Activated naive CD4-positive, alpha-beta T cell treated with Interleukin-2 at 50 U/mL for 16 hours (primary cell): ENCODE data around the gene DDX1.
A peak's percentile ranks its signal among the peaks of the same experiment; 100 is the strongest.

Experiments
- DNase-seq: peaks from one replicate; pipeline ENCODE4 v3.0.0-alpha.2; 2020

Gene DDX1

DNA sequence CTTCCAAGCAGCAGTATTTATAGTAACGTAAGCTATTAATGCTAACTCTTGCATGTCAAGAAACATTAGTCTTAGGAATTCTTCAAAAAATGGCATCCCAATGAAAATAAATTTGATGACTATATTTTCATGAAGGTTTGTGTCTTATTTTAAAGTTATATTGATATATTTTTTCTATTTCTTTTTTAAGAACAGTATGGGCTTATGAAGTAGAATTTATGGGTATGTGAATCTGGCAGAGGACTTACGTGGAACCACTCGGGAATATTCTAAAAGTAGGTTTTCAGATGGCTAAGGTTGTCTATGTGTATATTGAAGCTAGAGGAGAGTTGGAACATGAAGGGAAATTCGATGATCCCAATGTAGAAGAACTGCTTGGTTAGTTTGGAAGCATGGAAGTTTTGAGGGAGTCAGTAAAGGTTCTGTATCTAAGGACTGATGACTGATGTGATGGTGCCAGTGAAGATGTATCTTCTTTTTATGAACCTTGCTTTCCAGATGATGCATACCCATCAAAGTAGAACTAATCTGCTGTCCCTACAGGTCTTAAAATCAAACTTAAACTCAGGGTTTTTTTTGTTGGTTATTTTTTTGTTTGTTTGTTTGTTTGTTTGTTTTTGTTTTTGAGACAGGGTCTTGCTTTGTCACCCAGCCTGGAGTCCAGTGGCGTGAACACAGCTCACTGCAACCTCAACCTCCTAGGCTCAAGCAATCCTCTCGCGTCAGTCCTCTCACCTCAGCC lies 39.5 kb downstream of the DDX1 start:
- DNase-seq: no peak

- no peak for DNase-seq
Observed at GRCh38 chr2:15631883-15632282, 40.2 kb downstream of the DDX1 start.

DNA sequence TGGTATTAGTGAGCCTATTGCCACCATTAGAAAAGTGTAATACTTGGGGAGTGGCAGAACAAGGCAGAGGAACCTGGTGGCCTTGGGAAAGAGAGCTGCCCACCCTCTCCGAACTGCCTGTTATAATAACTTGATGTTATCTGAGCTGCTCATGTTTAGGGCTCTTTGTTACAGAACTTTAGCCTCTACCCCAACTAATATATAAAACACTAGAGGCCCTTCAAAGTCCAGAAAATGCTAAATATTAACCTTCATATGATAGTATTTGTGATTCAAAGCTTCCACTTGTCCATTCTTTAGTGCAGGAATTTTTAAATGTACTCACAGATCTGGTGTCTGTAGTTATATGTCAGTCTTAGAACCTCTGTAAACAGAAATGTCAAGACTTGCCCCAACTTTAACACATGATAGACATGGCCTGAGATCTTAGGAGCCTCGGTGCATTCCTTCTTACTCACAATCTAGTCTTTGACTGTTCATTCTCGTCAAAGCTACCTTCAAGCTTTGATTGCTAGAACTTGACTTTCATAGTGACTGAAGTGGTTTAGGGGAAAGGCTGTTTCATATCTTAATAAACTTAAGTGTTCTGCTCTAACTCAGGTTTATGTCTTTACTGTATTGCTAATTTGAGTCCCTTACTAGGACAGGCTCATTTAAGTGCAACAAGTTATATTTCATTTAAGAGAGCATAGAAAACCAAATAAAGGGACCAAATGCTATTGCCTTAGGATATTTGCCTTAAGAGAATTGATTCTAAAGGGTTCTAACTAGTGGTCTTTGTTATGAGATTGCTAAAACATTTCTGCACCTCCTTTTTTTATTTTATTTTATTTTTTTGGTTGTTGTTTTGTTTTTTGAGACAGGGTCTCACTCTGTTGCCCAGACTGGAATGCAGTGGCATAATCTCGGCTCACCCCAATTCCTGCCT lies 41.6 kb downstream of the DDX1 start:
- DNase-seq: no peak

DNA sequence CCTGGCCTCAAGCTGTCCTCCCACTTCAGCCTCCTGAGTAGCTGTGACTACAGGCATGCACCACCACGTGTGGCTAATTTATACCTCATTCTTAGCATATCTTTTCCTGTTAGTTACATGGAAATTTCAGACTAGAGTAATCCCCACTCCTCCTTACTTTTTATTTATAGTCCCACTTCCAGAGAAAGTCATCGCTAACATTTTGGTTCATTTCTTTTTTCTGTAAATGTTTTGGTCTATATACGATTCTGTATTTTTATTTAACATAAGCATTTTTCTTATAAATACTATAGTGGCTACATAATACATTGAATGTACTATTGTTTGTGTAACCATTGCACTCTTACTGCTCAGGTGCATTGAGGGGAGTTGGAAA lies 42.3 kb downstream of the DDX1 start:
- no peak for DNase-seq

GRCh38 chr2:15634846-15635490 lies 43.3 kb downstream of the DDX1 start:
- no peak for DNase-seq

- DNase-seq: peak; percentile 51
Observed at GRCh38 chr2:15636972-15637785, 45.5 kb downstream of the DDX1 start.

DNA sequence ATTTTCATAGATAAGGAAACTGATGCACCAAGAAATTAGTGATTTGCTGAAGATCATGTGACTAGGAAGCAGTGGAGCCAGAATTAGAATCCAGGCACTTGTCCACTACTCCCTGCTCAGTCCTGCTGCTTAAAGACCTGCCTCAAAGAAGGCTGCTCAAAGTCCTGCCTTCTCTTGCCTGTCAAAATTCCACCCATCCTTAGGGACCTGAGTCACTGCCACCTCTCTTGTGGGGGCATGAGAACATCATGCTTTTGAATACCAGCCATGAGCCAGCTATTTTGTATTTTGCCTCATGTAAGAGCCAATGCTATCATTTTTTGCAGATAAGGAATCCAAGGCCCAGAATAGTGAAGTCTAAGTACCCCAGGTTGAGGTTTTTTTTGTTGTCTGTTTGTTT lies 47.1 kb downstream of the DDX1 start:
- DNase-seq: no peak

DNA sequence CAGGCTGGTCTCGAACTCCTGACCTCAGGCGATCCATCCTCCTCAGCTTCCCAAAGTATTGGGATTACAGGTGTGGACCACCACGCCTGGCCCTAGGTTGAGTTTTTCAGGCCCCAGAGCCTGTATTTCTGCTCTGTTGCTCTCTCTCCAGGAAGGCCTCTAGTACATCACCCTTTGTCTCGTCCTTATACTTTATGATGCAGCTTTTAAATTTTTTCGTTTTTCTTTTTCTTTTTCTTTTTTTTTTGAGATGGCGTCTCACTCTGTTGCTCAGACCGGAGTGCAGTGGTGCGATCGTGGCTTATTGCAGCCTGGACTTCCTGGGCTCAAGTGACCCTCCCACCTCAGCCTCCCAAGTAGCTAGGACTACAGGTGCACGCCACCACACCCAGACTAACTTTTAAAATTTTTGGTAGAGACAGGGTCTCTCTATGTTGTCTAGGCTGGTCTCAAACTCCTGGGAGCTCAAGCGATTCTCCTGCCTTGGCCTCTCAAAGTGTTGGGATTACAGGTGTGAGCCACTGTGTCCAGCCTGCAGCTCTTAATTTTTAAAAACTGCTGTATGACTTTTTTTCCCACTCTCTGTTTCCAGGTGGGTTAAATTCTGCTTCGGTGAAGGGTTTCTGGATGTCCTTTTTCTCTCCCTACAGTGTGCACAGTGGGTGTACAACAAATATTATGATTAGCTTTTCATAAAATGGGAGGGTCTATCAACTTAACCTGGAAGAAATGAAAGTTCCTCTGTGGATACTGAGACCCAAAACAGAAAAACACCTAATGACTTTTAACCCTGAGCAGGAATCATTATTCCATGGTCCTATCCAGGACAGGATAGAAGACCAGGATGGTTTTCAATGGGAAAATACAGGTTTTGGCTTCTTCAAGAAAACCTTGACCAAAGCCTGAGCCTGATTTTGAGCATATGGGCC lies 47.9 kb downstream of the DDX1 start:
- no peak for DNase-seq

- no peak for DNase-seq
Observed at GRCh38 chr2:15640261-15640711, 48.6 kb downstream of the DDX1 start.

- no peak for DNase-seq
Observed at GRCh38 chr2:15640784-15641183, 49.1 kb downstream of the DDX1 start.

DNA sequence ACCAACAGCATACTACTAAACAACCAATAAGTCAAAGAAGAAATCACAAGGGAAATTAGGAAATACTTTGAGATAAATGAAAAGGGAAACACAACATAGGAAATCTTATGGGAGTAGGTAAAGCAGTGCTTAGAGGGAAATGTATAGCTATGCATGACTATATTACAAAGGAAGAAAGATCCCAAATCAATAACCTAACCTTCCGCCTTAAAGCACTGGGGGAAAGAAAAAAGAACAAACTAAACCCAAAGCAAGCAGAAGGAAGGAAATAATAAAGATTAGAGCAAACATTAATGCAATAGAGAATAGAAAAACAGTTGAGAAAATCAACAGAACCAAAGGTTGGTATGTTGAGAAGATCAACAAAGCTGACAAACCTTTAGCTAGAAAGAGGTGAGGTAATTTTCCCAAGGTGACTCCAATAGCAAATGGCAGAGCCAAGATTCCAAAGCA lies 49.9 kb downstream of the DDX1 start:
- DNase-seq: no peak

DNA sequence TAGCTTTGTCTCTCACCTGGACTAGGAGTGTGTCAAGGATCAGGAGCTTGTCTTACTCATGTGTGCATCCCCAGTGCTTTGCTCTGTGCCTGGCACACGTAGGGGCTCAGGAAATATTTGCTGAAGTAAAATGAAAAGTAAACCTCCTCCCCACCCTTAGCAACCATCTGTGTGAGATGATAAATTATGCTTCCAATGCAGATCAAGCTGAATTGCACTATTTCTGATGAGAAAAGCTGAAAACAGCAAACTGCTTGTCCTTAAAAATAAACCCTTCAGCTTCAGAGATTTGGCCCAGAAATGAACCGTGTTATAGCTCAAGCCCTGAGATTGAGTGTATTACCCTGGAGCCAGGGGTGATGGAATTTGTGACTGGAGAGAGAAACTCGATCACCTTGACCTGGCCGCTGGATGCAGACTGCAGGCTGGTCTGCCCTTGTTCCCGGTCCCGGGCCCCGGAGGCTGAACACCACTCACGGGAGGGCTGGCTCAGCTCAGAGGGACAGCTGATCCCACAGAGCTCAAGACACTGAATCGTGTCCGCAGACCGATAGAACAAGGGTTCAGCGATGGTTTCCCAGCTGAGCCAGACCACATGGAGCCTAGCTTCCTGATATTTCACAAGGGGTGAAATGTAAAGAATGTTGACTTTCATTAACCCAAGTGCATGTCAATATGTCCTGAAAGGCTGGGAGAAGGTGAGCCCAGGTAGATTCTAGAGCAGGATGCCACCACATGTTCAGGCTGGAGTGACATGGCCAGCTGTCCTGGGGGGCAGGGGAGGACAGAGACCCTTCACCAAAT lies 50.5 kb downstream of the DDX1 start:
- no peak for DNase-seq

- DNase-seq: no peak
Observed at GRCh38 chr2:15642815-15643500, 51.3 kb downstream of the DDX1 start.

DNA sequence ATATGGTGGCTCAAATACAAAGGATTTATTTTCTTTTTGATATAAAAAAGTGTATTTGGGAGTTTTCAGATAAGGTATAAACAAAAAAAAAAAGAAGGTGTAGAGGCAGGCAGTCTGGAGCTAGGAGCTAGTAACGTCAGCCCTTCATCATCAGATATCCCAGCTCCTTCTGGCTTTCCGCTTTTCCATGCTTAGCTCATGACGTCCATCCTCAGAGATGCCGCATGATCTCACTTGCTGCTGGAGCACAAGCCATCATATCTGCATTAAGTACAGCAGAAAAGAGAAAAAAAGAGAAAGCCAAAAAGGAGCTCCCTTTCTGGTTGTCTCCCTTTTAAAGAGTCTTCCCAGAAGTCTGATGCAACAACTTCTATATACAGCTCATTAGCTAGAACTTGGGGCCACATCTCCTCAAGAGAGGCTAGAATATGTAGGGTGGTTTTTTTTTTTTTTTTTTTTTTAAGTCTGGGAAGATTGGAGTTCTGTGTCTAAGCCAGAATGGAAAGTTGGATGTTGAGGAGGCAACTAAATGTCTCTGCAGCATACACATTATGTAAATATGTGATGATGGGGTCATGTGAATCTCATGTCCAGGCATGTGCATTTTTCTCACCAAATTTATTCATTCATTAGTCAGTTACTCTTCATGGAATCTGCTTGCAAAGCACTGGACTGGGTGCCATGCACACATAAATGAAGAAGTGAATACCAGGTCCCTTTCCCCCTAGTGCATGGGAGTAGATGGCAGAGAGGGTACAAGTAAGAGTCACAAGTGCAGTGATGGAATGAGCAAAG lies 52.3 kb downstream of the DDX1 start:
- DNase-seq: no peak

DNA sequence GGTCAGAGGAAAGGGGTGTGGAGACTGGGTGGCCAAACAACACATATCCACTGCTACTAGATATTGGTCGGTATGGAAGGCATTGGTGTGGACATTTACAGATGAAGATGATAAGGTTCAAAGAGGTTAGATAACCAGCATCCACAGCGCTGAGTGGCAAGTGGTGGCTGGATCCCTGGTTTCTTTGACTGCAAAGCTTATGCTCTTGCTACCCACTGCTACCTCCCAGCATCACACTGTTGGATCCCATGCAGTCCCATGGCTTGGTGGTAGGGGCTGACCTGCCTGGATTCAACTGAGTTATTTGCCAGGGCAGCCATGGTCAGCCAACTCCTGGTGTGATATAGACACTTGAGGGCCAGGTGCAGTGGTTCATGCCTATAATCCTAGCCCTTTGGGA lies 53.6 kb downstream of the DDX1 start:
- no peak for DNase-seq

DNA sequence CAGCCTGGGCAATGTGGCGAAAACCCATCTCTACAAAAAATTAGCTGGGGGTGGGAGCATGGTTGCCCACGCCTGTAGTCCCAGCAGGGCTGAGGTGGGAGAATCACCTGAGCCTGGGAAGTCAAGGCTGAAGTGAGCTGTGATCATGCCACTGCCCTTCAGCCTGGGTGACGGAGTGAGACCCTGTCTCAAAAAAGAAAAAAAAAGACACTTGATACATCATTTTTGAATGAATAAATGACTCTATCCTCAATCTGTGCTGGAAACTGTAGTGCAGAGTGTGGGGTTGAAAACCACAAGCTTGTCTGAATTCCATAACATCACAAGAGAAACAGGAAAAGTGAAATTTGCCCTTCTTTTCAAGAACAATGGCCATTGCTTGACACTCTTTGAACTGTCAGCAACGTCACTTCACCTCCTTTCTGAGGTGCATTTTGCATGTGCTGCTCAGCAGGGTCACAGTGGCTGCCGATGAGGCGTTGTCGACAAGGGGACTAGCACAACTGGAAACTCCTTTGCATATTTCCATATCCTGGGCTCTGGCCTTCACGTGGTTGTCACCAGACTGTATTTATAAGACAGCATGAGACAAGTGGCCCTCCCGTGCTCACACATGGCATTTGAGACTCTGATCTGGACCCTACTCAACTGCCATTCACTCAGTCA lies 54.2 kb downstream of the DDX1 start:
- DNase-seq: no peak

- DNase-seq: no peak
Observed at GRCh38 chr2:15646661-15647060, 55.0 kb downstream of the DDX1 start.
